Neural cell (in vitro differentiated cells): ENCODE data around the gene SCN4B. TPM values are rescaled to one million over a fixed set of nuclear protein-coding genes. Genes with fewer than 3 reads are reported as not detected.

Source experiments
- H2AFZ ChIP-seq: fragments of 200-600, 300-800 bp; sonication (generic), shearing (Covaris generic); 2 replicates; pipeline ENCODE4 v1.6.0; 2014; ENCODE audit warnings: low read depth, mild to moderate bottlenecking, antibody characterized with exemption, low read length, moderate library complexity
- H3F3A ChIP-seq: fragments of 200-600 bp; shearing (Covaris generic); 2 replicates; pipeline ENCODE4 v1.6.1; 2016; ENCODE audit warnings: mild to moderate bottlenecking, moderate library complexity, mixed read lengths, antibody characterized with exemption, low read length; ENCODE audit not compliant: insufficient read depth, poor library complexity, severe bottlenecking
- H3K27ac ChIP-seq: fragments of 200-600, 300-800 bp; sonication (generic), shearing (Covaris generic); 2 replicates; pipeline ENCODE4 v1.5.1; 2014; ENCODE audit warnings: mild to moderate bottlenecking, low read length, moderate library complexity
- H3K27me3 ChIP-seq: fragments of 300-800, 200-600 bp; sonication (generic), shearing (Covaris generic); 2 replicates; pipeline ENCODE4 v1.6.0; 2014; ENCODE audit warnings: mild to moderate bottlenecking, low read depth, low read length, moderate library complexity; ENCODE audit not compliant: insufficient read depth
- H3K36me3 ChIP-seq: fragments of 300-800, 200-600 bp; sonication (generic), shearing (Covaris generic); 2 replicates; pipeline ENCODE4 v1.5.1; 2014; ENCODE audit warnings: mild to moderate bottlenecking, antibody characterized with exemption, low read length, moderate library complexity; ENCODE audit not compliant: insufficient read depth
- H3K4me2 ChIP-seq: fragments of 300-800, 200-600 bp; sonication (generic), shearing (Covaris generic); 2 replicates; pipeline ENCODE4 v1.6.0; 2014; ENCODE audit warnings: mild to moderate bottlenecking, low read length
- H3K4me3 ChIP-seq: fragments of 300-800, 200-600 bp; sonication (generic), shearing (Covaris generic); 2 replicates; pipeline ENCODE4 v1.5.1; 2014; ENCODE audit warnings: mild to moderate bottlenecking, low read length, moderate library complexity
- H3K79me2 ChIP-seq: fragments of 200-600 bp; shearing (Covaris generic); replicated peaks from 2 replicates; pipeline ENCODE4 v1.6.0; 2014; ENCODE audit warnings: mild to moderate bottlenecking, low read length, moderate library complexity; ENCODE audit not compliant: insufficient read depth
- H3K9ac ChIP-seq: fragments of 300-800, 200-600 bp; sonication (generic), shearing (Covaris generic); 2 replicates; pipeline ENCODE4 v1.6.1; 2016; ENCODE audit warnings: mild to moderate bottlenecking, low read length, mixed read lengths
- H3K9me2 ChIP-seq: fragments of 200-600 bp; shearing (Covaris generic); 2 replicates; pipeline ENCODE4 v1.6.1; 2016; ENCODE audit warnings: mild to moderate bottlenecking, low read length, mixed read lengths; ENCODE audit not compliant: insufficient read depth
- H3K9me3 ChIP-seq: fragments of 200-600, 300-800 bp; sonication (generic), shearing (Covaris generic); 2 replicates; pipeline ENCODE4 v1.6.1; 2016; ENCODE audit warnings: mild to moderate bottlenecking, mixed run types, low read length, moderate library complexity, mixed read lengths
- H4K20me1 ChIP-seq: fragments of 200-600 bp; shearing (Covaris generic); 2 replicates; pipeline ENCODE4 v1.6.1; 2016; ENCODE audit warnings: mild to moderate bottlenecking, mixed run types; ENCODE audit not compliant: insufficient read depth
- EP300 ChIP-seq: fragments of 450-650 bp; conservative IDR thresholded peaks from 2 replicates; pipeline ENCODE4 v1.6.1; 2014; ENCODE audit warnings: antibody characterized with exemption, mild to moderate bottlenecking, moderate library complexity; ENCODE audit not compliant: poor library complexity, severe bottlenecking
- EZH2 ChIP-seq: fragments of 200-600, 300-800 bp; shearing (Covaris generic), sonication (generic); IDR thresholded peaks from 2 replicates; pipeline ENCODE4 v1.6.1; 2014; ENCODE audit warnings: antibody characterized with exemption, low read length, borderline replicate concordance, mild to moderate bottlenecking; ENCODE audit not compliant: insufficient read depth, poor library complexity, severe bottlenecking
- MXI1 ChIP-seq: fragments of 450-650 bp; conservative IDR thresholded peaks from 2 replicates; pipeline ENCODE4 v1.6.1; 2014; ENCODE audit warnings: antibody characterized with exemption, mild to moderate bottlenecking; ENCODE audit not compliant: poor library complexity, severe bottlenecking
- POLR2AphosphoS5 ChIP-seq: IDR thresholded peaks from 2 replicates; pipeline ENCODE4 v1.6.1; 2012
- RAD21 ChIP-seq: fragments of 450-650 bp; conservative IDR thresholded peaks from 2 replicates; pipeline ENCODE4 v1.6.1; 2014; ENCODE audit warnings: antibody characterized with exemption, mild to moderate bottlenecking, moderate library complexity
- SMC3 ChIP-seq: fragments of 450-650 bp; conservative IDR thresholded peaks from 2 replicates; pipeline ENCODE4 v1.6.1; 2014; ENCODE audit warnings: antibody characterized with exemption, mild to moderate bottlenecking, moderate library complexity; ENCODE audit not compliant: poor library complexity
- TAF1 ChIP-seq: IDR thresholded peaks from 2 replicates; pipeline ENCODE4 v1.6.1; 2012; ENCODE audit warnings: low read depth
- polyA plus RNA-seq: library from polyadenylated mRNA; depleted of rRNA; stranded (reverse); fragments of >200 nt; gene quantifications from 2 replicates; pipeline ENCODE4 v1.2.3, GENCODE V29; 2014
- TF ChIP-seq, protein P1 (sequence below): fragments of 450-650 bp; IDR thresholded peaks from 2 replicates; pipeline ENCODE4 v1.5.1; 2014; ENCODE audit warnings: antibody characterized with exemption, mild to moderate bottlenecking, moderate library complexity; ENCODE audit not compliant: poor library complexity, severe bottlenecking
- TF ChIP-seq, protein P2 (sequence below): IDR thresholded peaks from 2 replicates; pipeline ENCODE4 v1.6.1; 2012; ENCODE audit warnings: borderline replicate concordance

Gene SCN4B
- polyA plus RNA-seq, 1 donor from 2014 or later, result 0.61 TPM

DNA sequence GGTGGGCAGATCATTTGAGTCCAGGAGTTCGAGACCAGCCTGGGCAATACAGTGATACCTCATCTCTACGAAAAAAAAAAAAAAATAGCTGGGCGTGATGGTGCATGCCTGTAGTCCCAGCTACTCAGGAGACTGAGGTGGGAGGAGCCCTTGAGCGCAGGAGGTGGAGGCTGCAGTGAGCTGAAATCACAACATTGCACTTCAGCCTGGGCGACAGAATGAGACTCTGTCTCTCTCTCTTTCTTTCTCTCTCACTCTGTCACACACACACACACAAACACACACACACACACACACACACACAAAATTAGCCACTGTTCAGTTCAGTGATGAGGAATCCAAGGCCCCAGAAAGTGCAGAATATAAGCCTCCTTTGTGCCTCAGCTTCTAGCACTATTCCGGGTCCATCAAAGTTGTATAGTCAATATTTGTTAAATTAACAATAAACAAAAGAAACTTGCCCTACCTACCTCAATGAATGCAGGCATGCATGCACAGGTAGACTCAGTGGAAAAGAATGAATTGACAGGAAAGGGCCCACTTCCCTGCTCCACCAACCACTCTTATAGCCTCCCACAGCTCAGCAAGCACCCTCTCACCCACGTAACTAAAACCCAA is 62.0 kb downstream of the SCN4B start:
- H2AFZ ChIP-seq, result no peak overlapping the region
- peaks cover 12% of the 10 kb centered on the region for H3K9me3 ChIP-seq
- no peaks in the 10 kb centered on the region for H4K20me1 ChIP-seq
- no peaks in the 10 kb centered on the region for H3F3A ChIP-seq
- H3K4me3 ChIP-seq, result no peak overlapping the region
- no peaks in the 10 kb centered on the region for H3K79me2 ChIP-seq
- no peaks in the 10 kb centered on the region for H3K36me3 ChIP-seq
- no peak overlapping the region for H3K27ac ChIP-seq
- no peaks in the 10 kb centered on the region for H3K27me3 ChIP-seq
- no peaks in the 10 kb centered on the region for H3K9me2 ChIP-seq
- no peak overlapping the region for H3K9ac ChIP-seq
- H3K4me2 ChIP-seq, result no peak overlapping the region
- TF ChIP-seq TAF1 (no peak), SMC3 (no peak), POLR2AphosphoS5 (no peak), RAD21 (no peak)
- TF ChIP-seq, protein P1, sequence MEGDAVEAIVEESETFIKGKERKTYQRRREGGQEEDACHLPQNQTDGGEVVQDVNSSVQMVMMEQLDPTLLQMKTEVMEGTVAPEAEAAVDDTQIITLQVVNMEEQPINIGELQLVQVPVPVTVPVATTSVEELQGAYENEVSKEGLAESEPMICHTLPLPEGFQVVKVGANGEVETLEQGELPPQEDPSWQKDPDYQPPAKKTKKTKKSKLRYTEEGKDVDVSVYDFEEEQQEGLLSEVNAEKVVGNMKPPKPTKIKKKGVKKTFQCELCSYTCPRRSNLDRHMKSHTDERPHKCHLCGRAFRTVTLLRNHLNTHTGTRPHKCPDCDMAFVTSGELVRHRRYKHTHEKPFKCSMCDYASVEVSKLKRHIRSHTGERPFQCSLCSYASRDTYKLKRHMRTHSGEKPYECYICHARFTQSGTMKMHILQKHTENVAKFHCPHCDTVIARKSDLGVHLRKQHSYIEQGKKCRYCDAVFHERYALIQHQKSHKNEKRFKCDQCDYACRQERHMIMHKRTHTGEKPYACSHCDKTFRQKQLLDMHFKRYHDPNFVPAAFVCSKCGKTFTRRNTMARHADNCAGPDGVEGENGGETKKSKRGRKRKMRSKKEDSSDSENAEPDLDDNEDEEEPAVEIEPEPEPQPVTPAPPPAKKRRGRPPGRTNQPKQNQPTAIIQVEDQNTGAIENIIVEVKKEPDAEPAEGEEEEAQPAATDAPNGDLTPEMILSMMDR, result no peak
- TF ChIP-seq, protein P2, sequence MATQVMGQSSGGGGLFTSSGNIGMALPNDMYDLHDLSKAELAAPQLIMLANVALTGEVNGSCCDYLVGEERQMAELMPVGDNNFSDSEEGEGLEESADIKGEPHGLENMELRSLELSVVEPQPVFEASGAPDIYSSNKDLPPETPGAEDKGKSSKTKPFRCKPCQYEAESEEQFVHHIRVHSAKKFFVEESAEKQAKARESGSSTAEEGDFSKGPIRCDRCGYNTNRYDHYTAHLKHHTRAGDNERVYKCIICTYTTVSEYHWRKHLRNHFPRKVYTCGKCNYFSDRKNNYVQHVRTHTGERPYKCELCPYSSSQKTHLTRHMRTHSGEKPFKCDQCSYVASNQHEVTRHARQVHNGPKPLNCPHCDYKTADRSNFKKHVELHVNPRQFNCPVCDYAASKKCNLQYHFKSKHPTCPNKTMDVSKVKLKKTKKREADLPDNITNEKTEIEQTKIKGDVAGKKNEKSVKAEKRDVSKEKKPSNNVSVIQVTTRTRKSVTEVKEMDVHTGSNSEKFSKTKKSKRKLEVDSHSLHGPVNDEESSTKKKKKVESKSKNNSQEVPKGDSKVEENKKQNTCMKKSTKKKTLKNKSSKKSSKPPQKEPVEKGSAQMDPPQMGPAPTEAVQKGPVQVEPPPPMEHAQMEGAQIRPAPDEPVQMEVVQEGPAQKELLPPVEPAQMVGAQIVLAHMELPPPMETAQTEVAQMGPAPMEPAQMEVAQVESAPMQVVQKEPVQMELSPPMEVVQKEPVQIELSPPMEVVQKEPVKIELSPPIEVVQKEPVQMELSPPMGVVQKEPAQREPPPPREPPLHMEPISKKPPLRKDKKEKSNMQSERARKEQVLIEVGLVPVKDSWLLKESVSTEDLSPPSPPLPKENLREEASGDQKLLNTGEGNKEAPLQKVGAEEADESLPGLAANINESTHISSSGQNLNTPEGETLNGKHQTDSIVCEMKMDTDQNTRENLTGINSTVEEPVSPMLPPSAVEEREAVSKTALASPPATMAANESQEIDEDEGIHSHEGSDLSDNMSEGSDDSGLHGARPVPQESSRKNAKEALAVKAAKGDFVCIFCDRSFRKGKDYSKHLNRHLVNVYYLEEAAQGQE, result no peak

DNA sequence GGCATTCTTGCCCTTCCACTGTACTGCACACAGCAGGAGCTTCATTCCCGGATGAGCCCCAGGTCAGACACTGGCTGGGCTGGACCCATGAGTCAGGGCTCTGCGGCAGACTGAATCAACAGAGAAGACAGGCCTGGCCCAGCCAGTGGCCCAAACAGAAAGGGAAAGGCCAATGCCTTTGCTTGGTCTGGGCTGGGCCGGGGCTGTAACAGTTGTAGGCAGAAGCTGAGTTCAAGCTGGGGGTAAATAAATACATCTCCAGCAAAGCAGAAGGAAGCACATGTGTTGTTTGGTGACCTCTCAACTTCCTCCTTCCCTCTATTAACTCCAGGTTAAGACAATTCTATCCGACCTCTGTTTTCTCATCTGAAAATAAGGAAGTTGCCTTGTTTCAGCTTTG is 64.1 kb downstream of the SCN4B start:
- H3K9ac ChIP-seq, result no peak overlapping the region
- no peak overlapping the region for H3K4me2 ChIP-seq
- H3K79me2 ChIP-seq, result no peaks in the 10 kb centered on the region
- no peak overlapping the region for H3K27ac ChIP-seq
- no peaks in the 10 kb centered on the region for H3K36me3 ChIP-seq
- no peak overlapping the region for H2AFZ ChIP-seq
- no peaks in the 10 kb centered on the region for H4K20me1 ChIP-seq
- TF ChIP-seq MXI1 (no peak), POLR2AphosphoS5 (no peak), EP300 (no peak), SMC3 (no peak), TAF1 (no peak), RAD21 (no peak), EZH2 (no peak)
- TF ChIP-seq, protein P2, result no peak
- TF ChIP-seq, protein P1, result no peak
- no peak overlapping the region for H3K4me3 ChIP-seq
- H3F3A ChIP-seq, result no peaks in the 10 kb centered on the region
- H3K9me2 ChIP-seq, result no peaks in the 10 kb centered on the region
- H3K27me3 ChIP-seq, result no peaks in the 10 kb centered on the region
- H3K9me3 ChIP-seq, result peaks cover 12% of the 10 kb centered on the region
